GM12891 (cell line): ENCODE data around the gene DCTN2.

ENCODE experiments used
- POLR2A ChIP-seq: IDR thresholded peaks from 2 replicates; pipeline ENCODE4 v1.6.1; 2011; ENCODE audit warnings: low read depth, low read length, control low read depth
- POLR2AphosphoS5 ChIP-seq: IDR thresholded peaks from 2 replicates; pipeline ENCODE4 v1.6.1; 2011; ENCODE audit warnings: low read depth, low read length, control low read depth

DNA sequence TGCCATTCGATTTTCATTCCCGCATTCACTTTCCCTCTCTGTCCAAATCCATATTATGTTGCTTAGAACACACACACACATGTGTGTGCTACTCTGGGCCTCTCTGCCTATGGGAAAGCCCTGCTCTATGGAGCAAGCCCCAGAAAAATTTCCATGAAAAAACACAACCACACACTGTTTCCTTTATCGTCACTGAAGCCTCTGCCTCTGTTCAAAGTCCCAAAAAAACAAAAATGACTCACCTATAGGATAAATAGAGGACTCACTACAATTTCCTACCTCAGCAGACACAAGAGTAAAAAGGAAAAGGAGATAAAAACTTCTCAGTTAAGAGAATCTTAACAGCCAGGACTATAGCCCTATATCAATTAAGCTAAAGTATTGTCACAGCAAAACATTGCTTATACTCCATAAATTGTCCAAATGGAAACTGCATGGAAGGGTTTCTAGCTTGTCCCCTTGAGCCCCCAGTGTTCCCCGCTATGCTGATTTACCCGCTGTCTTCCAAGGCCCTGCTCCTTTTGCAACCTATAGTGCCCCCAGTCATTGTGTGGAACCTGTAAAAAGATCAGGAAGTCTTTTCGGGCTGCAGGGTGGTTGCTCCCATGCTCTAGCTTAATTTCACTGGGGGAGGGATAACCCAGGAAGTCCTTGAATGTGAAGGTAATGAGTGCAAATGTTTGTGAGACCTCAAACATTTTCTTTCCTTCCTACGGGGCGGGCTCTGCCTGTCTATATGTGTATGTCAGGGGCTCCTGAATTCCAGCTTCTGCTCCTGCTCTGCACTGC is 32.9 kb upstream of the DCTN2 start:
- TF ChIP-seq POLR2A (no peak), POLR2AphosphoS5 (no peak)
